Right lobe of liver (tissue), 6 donors: Measurements from ENCODE around the gene PDSS2. TPM values are rescaled to one million over a fixed set of nuclear protein-coding genes. Genes with fewer than 3 reads are reported as not detected.

Source experiments
- ATAC-seq, 4 donors: fragments of 200-7000 bp; cut with Tn5 transposase; one replicate each; pipeline ENCODE4 v1.9.1; 2020; ENCODE audit warnings: mild to moderate bottlenecking in 4 of 4, moderate library complexity in 4 of 4
- DNase-seq, 3 donors: peaks; one replicate each; pipeline ENCODE4 v3.0.0-alpha.2; 2020
- H3K27ac ChIP-seq, 3 donors: fragments of 200-600 bp; one replicate each; pipeline ENCODE4 v1.8.0; 2022
- H3K27me3 ChIP-seq, 2 donors: fragments of 200-600 bp; one replicate each; pipeline ENCODE4 v1.8.0; 2022
- H3K36me3 ChIP-seq, 4 donors: fragments of 200-600 bp; sonication (generic) in 1 of 4; one replicate each; pipeline versions ENCODE4 v1.5.1 to v1.8.0; 2017 to 2022; ENCODE audit warnings: control low read depth in 1 of 4
- H3K4me1 ChIP-seq, 4 donors: fragments of 200-600 bp; sonication (generic) in 1 of 4; one replicate each; pipeline versions ENCODE4 v1.5.1 to v1.8.0; 2017 to 2022; ENCODE audit warnings: control low read depth in 1 of 4
- H3K4me3 ChIP-seq, 3 donors: fragments of 200-600 bp; one replicate each; pipeline ENCODE4 v1.8.0; 2022
- H3K9me3 ChIP-seq, 4 donors: fragments of 200-600 bp; sonication (generic) in 1 of 4; one replicate each; pipeline versions ENCODE4 v1.5.1 to v1.8.0; 2017 to 2022; ENCODE audit warnings: control low read depth in 1 of 4
- CTCF ChIP-seq, 4 donors: fragments of 200-600 bp in 3 of 4; fragments of 450-650 bp in 1 of 4; IDR thresholded peaks; one replicate each; pipeline versions ENCODE4 v1.5.1 to v1.8.0; 2016 to 2022; ENCODE audit warnings: antibody characterized with exemption in 4 of 4, mild to moderate bottlenecking in 2 of 4
- POLR2A ChIP-seq: fragments of 450-650 bp; IDR thresholded peaks from one replicate; pipeline ENCODE4 v1.6.1; 2017; ENCODE audit warnings: antibody characterized with exemption, mild to moderate bottlenecking
- WGBS: methylation state at CpG from one replicate; pipeline ENCODE4 v1.1.6; 2018; ENCODE audit warnings: low coverage, low lambda C conversion rate; ENCODE audit not compliant: insufficient coverage; ENCODE audit errors: missing lambda C conversion rate; 5-methylcytosine and 5-hydroxymethylcytosine counted together
- intact Hi-C, 2 donors: fragments of 100-400 bp; cut with DNase I; formaldehyde crosslinking; loops; one replicate each; pipeline versions ENCODE4 v1.11.2 to v1.14.1; 2022
- total RNA-seq, 6 experiments: library from RNA; depleted of rRNA in 2 of 6; stranded (reverse); fragments of >200 nt in 2 of 6; fragmentation: NEBNext Ultra II Directional in 3 of 6; extraction: Animal tissue kit (Norgen Biotek cat#: 25700) in 3 of 6; gene quantifications; one replicate each; pipeline versions ENCODE4 v1.1.0 to v1.2.4, GENCODE V29; 2016 to 2023
- donor health status: DM: no; HTN: yes; CAD: no.
- donor health status: DM: no; HTN: no; CAD: no.
- donor health status: DM: no; HTN: no; CAD: no.
- donor health status: DM: no; HTN: yes; CAD: no.
- donor health status: DM: no; HTN: yes; CAD: no.

Gene PDSS2
- total RNA-seq, 6 experiments from 2014 or later = 17.0 to 25.1 (median 19.0) TPM

DNA sequence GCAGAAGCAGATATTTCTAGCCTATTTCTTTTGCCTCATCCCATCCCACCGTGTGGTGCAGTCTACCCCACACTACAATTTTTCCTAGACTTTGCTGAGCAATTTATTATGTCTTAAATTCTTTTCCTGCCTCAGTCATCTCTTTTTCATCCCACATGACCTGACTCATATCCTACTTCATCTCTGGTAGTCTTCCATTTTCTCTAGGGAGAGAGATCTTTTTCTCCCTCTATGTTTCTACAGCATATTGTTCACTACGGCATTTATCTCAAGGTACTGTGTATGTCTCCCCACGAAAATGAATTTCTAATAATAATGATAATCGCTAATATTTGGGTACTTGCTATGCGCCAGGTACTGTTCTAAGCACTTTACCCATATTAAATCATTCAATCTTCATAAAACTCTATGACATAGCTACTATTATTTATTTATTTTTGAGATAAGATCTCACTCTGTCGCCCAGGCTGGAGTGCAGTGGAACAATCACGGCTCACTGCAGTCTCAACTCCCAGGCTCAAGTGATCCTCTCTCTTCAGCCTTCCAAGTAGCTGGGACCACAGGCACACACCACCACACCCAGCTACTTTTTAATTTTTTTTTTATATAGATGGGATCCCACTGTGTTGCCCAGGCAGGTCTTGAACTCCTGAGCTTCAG, 15.6 kb downstream of the PDSS2 start:
- Histone ChIP-seq H3K27me3 (no peaks in the 10 kb centered on the region), H3K4me1 (no peaks in the 10 kb centered on the region), H3K9me3 (peaks cover 0 to 8% (median 0%) of the 10 kb centered on the region in 4 donors), H3K36me3 (peaks cover 0 to 2% (median 0%) of the 10 kb centered on the region in 4 donors), H3K4me3 (no peak overlapping the region), H3K27ac (no peak overlapping the region)
- 96% methylated on average over 7 of the region's 7 CpGs for WGBS
- DNase-seq (no peak), ATAC-seq (no peak)
- intact Hi-C loops = no loop called here
- TF ChIP-seq POLR2A (no peak), CTCF (IDR thresholded peaks at IDR 0.05) (no peak)

DNA sequence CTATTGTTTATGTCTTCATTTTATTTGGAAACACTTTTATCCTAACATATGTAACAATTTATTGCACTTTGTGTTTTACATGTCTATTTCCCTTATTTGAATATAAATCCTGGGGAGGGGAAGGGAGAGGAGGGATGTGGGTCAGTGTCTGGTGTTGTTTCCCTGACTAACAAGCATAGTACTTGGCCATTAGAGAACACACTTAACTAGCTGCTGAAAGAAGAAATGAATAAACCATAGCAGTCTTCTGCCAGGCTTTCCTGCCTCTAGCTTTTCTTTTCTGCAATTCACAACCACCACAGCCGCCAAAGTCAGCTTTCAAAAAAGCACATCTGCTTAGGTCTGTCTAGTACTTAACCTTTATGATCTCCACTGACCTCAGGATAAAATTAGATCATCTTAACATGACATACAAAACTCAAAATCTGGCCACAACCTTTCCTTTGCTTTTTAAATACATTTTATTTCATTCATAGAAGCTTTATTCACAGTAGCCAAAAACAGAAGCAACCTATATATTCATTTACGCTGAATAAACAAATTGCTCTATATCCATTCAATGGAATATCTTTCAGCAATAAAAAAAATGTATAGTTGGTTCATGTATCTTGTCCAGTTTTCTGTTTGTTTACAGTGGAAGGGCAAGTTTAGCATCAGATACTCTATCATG, 16.3 kb downstream of the PDSS2 start:
- Histone ChIP-seq H3K27ac (no peak overlapping the region), H3K4me1 (no peaks in the 10 kb centered on the region), H3K36me3 (peaks cover 0 to 2% (median 0%) of the 10 kb centered on the region in 4 donors), H3K4me3 (no peak overlapping the region), H3K27me3 (no peaks in the 10 kb centered on the region), H3K9me3 (peaks cover 0 to 8% (median 0%) of the 10 kb centered on the region in 4 donors)
- DNase-seq (no peak), ATAC-seq (no peak)
- no peak for TF ChIP-seq POLR2A
- TF ChIP-seq CTCF (IDR thresholded peaks at IDR 0.05) = no peak
- intact Hi-C loops = no loop called here
- WGBS = 92% methylated on average over 2 of the region's 2 CpGs

GRCh38 chr6:107441682-107442081, 17.7 kb downstream of the PDSS2 start:
- intact Hi-C loops = no loop called here
- no peak overlapping the region for H3K4me3 ChIP-seq
- no peaks in the 10 kb centered on the region for H3K4me1 ChIP-seq
- H3K27ac ChIP-seq = no peak overlapping the region
- H3K9me3 ChIP-seq = no peaks in the 10 kb centered on the region
- no peak for DNase-seq
- no peaks in the 10 kb centered on the region for H3K27me3 ChIP-seq
- TF ChIP-seq CTCF (IDR thresholded peaks at IDR 0.05) (no peak), POLR2A (no peak)
- WGBS = no CpG with 5 or more reads among the region's 1 CpG
- no peaks in the 10 kb centered on the region for H3K36me3 ChIP-seq
- no peak for ATAC-seq

- no peak for DNase-seq
Observed at GRCh38 chr6:107440936-107441335, 18.4 kb downstream of the PDSS2 start.

More at GRCh38 chr6:107440936-107441335, 18.4 kb downstream of the PDSS2 start:
- Histone ChIP-seq H3K27me3 (no peaks in the 10 kb centered on the region), H3K27ac (no peak overlapping the region), H3K4me1 (no peaks in the 10 kb centered on the region), H3K4me3 (no peak overlapping the region), H3K36me3 (no peaks in the 10 kb centered on the region), H3K9me3 (no peaks in the 10 kb centered on the region)
- no peak for TF ChIP-seq CTCF (IDR thresholded peaks at IDR 0.05)
- TF ChIP-seq POLR2A = no peak
- intact Hi-C loops = no loop called here
- no peak for ATAC-seq
